Kidney (tissue), 14 donors: ENCODE results near the gene NCOR2. TPM values are rescaled to one million over a fixed set of nuclear protein-coding genes. Genes with fewer than 3 reads are reported as not detected.

Source experiments
- DNase-seq, 5 donors: peaks; one replicate each; pipeline ENCODE4 v3.0.0-alpha.2; 2013 to 2020
- FAIRE-seq: peaks from 2 replicates; lab custom pipeline; 2012; peaks lifted over from hg19 to GRCh38; lab: Jason Lieb, UNC
- H3K27ac ChIP-seq, 2 donors: one replicate each; pipeline ENCODE4 v1.7.0; 2013; ENCODE audit warnings: low read depth in 2 of 2, low read length in 2 of 2, inconsistent platforms in 1 of 2
- H3K27me3 ChIP-seq: one replicate; pipeline ENCODE4 v1.7.1; 2013; ENCODE audit warnings: low read length, inconsistent platforms; ENCODE audit not compliant: control insufficient read depth, insufficient read depth
- H3K36me3 ChIP-seq, 3 donors: one replicate each; pipeline versions ENCODE4 v1.7.0 to v1.7.1; 2013; ENCODE audit warnings: low read length in 3 of 3, control low read depth in 1 of 3, inconsistent platforms in 1 of 3; ENCODE audit not compliant: insufficient read depth in 3 of 3, control insufficient read depth in 2 of 3
- H3K4me1 ChIP-seq, 3 donors: one replicate each; pipeline versions ENCODE4 v1.7.0 to v1.7.1; 2013; ENCODE audit warnings: low read length in 3 of 3, inconsistent platforms in 1 of 3, low read depth in 1 of 3; ENCODE audit not compliant: control insufficient read depth in 2 of 3, insufficient read depth in 2 of 3
- H3K4me3 ChIP-seq, 3 donors: one replicate each; pipeline versions ENCODE4 v1.7.0 to v1.8.1; 2013; ENCODE audit warnings: low read length in 3 of 3, control low read depth in 1 of 3, inconsistent platforms in 1 of 3
- H3K9ac ChIP-seq, 3 donors: one replicate each; pipeline versions ENCODE4 v1.7.0 to v1.7.1; 2013; ENCODE audit warnings: low read length in 3 of 3, control low read depth in 1 of 3, inconsistent platforms in 1 of 3
- H3K9me3 ChIP-seq, 3 donors: one replicate each; pipeline versions ENCODE4 v1.7.0 to v1.7.1; 2013; ENCODE audit warnings: low read length in 3 of 3, control low read depth in 1 of 3, inconsistent platforms in 1 of 3; ENCODE audit not compliant: control insufficient read depth in 2 of 3, insufficient read depth in 1 of 3
- intact Hi-C: fragments of 100-400 bp; cut with DNase I; formaldehyde crosslinking; loops from one replicate; pipeline ENCODE4 v1.11.1; 2022
- polyA plus RNA-seq: library from polyadenylated mRNA; stranded (reverse); fragments of 350-450 nt; fragmentation: Illumina TruSeq; extraction: RNeasy Lipid Tissue Mini Kit (QIAGEN cat#74804); gene quantifications from one replicate; pipeline ENCODE4 v1.2.3, GENCODE V29; 2014; ENCODE audit warnings: low read depth, low replicate concordance; ENCODE audit not compliant: insufficient read depth
- total RNA-seq: library from RNA; stranded (reverse); fragmentation: NEBNext Ultra II Directional; extraction: Animal tissue kit (Norgen Biotek cat#: 25700); gene quantifications from one replicate; pipeline ENCODE4 v1.2.1, GENCODE V29; 2021
- TF ChIP-seq, protein P1 (sequence below): IDR thresholded peaks from 3 replicates; pipeline ENCODE4 v1.5.1; 2012; ENCODE audit warnings: mild to moderate bottlenecking, moderate library complexity, borderline replicate concordance; ENCODE audit not compliant: insufficient read depth; ENCODE audit errors: extremely low read depth
- donor health status: control.
- donor health status: control.
- donor health status: control.
- donor health status: control.
- donor health status: control.
- donor health status: DM: yes; HTN: yes; CAD: no.
- donor health status: Normal renal cell carcinoma (clear cell type).

NCOR2 gene
- total and polyA plus RNA-seq, 2 donors from 2014 or later = 18.7 to 205 TPM

DNA sequence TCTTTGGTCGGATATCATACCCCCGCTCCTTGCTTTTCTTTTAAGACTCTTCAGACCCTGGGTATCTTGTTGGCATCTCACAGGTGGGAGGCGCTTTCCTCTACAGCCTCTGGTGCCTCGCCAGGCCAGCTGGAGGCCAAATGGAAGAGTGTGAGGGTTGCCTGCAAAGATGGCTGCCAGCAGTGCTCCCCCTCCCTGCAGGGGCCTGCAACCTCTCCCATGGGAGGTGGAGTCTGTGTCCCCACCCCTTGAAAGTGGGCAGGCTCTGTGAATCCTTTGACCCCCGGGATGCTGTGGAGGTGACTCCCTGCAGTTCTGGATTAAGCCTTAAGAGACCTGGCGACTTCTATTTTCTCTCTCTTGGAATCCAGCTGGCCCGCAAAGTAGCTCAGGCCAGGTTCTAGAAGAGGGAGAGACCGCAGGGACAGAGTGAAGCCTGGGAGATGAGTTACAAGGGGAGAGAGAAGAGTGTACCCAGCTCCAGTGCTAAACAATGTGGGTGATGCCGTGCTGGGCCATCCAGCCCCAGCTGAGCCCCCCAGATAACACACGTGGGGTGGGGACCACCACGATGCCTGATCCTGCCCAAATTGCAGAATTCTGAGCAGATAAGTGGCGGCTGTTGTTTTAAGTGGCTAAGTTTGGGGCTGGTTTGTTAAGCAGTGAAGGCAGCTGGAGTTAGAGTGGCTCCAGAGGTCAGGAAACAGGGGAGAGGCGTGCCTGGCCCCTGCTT, 37.9 kb upstream of the NCOR2 start:
- TF ChIP-seq, protein P1, sequence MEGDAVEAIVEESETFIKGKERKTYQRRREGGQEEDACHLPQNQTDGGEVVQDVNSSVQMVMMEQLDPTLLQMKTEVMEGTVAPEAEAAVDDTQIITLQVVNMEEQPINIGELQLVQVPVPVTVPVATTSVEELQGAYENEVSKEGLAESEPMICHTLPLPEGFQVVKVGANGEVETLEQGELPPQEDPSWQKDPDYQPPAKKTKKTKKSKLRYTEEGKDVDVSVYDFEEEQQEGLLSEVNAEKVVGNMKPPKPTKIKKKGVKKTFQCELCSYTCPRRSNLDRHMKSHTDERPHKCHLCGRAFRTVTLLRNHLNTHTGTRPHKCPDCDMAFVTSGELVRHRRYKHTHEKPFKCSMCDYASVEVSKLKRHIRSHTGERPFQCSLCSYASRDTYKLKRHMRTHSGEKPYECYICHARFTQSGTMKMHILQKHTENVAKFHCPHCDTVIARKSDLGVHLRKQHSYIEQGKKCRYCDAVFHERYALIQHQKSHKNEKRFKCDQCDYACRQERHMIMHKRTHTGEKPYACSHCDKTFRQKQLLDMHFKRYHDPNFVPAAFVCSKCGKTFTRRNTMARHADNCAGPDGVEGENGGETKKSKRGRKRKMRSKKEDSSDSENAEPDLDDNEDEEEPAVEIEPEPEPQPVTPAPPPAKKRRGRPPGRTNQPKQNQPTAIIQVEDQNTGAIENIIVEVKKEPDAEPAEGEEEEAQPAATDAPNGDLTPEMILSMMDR = no peak
- H3K27ac ChIP-seq = no peak overlapping the region
- no peak overlapping the region for H3K4me3 ChIP-seq
- no peaks in the 10 kb centered on the region for H3K27me3 ChIP-seq
- intact Hi-C loops = no loop called here
- no peaks in the 10 kb centered on the region for H3K36me3 ChIP-seq
- FAIRE-seq (no peak), DNase-seq (no peak)
- H3K9ac ChIP-seq = no peak overlapping the region
- H3K9me3 ChIP-seq = no peaks in the 10 kb centered on the region
- H3K4me1 ChIP-seq = peaks cover 0 to 9% (median 6%) of the 10 kb centered on the region in 3 donors

DNA sequence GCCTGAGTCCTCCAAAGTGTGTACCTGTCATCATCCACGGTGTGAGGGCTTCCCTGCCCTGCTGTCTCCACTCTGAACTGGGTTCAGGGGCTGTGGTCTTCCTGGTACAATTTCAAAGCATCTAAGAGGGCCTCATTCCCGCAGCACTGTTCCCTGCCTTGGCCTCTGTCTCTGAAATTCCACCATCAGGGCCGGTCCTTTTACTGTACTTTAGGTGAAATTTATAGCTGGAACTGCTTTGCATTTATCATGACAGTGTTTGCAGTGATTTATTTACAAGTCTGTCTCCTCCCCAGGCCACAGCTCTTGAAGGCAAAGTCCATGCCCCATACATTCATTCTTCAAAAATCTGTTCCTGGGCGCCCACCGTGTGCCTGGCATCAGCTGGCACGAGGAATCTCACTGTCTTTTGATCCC, 36.9 kb upstream of the NCOR2 start:
- peak in 1 of 5 donors; percentile 30 for DNase-seq
- Histone ChIP-seq H3K27ac (no peak overlapping the region), H3K27me3 (no peaks in the 10 kb centered on the region), H3K4me1 (peaks cover 0 to 6% (median 6%) of the 10 kb centered on the region in 3 donors), H3K9ac (no peak overlapping the region), H3K4me3 (no peak overlapping the region), H3K36me3 (no peaks in the 10 kb centered on the region), H3K9me3 (no peaks in the 10 kb centered on the region)
- FAIRE-seq = no peak
- intact Hi-C loops = no loop called here
- TF ChIP-seq, protein P1 = no peak

DNA sequence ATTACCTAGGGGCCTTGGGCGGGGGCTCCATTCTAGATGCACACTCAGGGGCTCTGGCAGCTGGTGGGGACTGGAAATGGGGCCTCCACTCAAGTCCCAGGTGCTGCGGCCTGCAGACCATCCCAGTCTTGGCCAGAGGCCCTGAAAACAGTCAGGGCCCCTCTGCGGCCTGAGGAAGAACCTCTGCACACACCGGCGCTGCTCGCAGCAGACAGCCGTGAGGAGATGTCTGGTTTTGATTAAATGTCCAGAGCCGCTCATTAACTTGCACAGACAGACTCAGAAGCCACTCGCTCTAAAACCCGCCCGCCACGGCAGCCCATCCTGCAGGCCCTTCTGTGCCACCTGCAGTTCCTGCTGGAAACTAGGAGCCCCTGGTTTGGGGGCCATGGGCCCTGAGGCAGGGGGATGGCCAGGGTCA, 36.4 kb upstream of the NCOR2 start:
- Histone ChIP-seq H3K27me3 (no peaks in the 10 kb centered on the region), H3K27ac (no peak overlapping the region), H3K4me3 (no peak overlapping the region), H3K9ac (no peak overlapping the region), H3K36me3 (no peaks in the 10 kb centered on the region), H3K4me1 (peaks cover 0 to 4% (median 3%) of the 10 kb centered on the region in 3 donors), H3K9me3 (no peaks in the 10 kb centered on the region)
- FAIRE-seq (no peak), DNase-seq (peak in 1 of 5 donors; percentile 31)
- intact Hi-C loops = no loop called here
- TF ChIP-seq, protein P1 = no peak
